ENCODE measurements around the gene SLC10A7. TPM values are rescaled to one million over a fixed set of nuclear protein-coding genes. Genes with fewer than 3 reads are reported as not detected.

SLC10A7 gene
- total and polyA plus RNA-seq, 10 donors = 1.8 to 33.2 (median 18.4) TPM

GRCh38 chr4:146436423-146437162 is 85.1 kb downstream of the SLC10A7 start:
- TF ChIP-seq POLR2A (IDR thresholded peaks at IDR 0.05) (no peak), POLR2AphosphoS5 (IDR thresholded peaks at IDR 0.05) (no peak), CTCF (IDR thresholded peaks at IDR 0.05 in 8 of 11, conservative IDR thresholded peaks at IDR 0.05 in 3 of 11) (no peak)
- H3K36me3 ChIP-seq = no peaks in the 10 kb centered on the region
- H3K4me1 ChIP-seq = no peaks in the 10 kb centered on the region
- H3K27me3 ChIP-seq (replicated peaks in 1 of 7) = no peaks in the 10 kb centered on the region
- 90 to 94% (median 93%) methylated on average over 4 of the region's 4 CpGs for WGBS, 5 donors
- H3K9me3 ChIP-seq = no peaks in the 10 kb centered on the region
- DNase-seq = no peak
- intact Hi-C loops (cut with DNase I; ENCODE audit: low total_unique reads) = no loop called here
- H3K27ac ChIP-seq = no peak overlapping the region
- no peak overlapping the region for H3K4me3 ChIP-seq

- intact Hi-C loops (cut with DNase I; ENCODE audit: low total_unique reads) = no loop called here
Observed at GRCh38 chr4:146435962-146436361, 85.8 kb downstream of the SLC10A7 start.

GRCh38 chr4:146432065-146432464 is 89.7 kb downstream of the SLC10A7 start:
- H3K4me3 ChIP-seq = no peak overlapping the region
- TF ChIP-seq POLR2A (IDR thresholded peaks at IDR 0.05) (no peak), POLR2AphosphoS5 (IDR thresholded peaks at IDR 0.05) (no peak), CTCF (IDR thresholded peaks at IDR 0.05 in 8 of 11, conservative IDR thresholded peaks at IDR 0.05 in 3 of 11) (no peak)
- no peaks in the 10 kb centered on the region for H3K9me3 ChIP-seq
- no peaks in the 10 kb centered on the region for H3K36me3 ChIP-seq
- WGBS, 5 donors = 95 to 100% (median 99%) methylated on average over 2 of the region's 2 CpGs
- no peaks in the 10 kb centered on the region for H3K4me1 ChIP-seq
- H3K27me3 ChIP-seq (replicated peaks in 1 of 7) = no peaks in the 10 kb centered on the region
- intact Hi-C loops (cut with DNase I; ENCODE audit: low total_unique reads) = no loop called here
- no peak for DNase-seq
- H3K27ac ChIP-seq = no peak overlapping the region

More at GRCh38 chr4:146435962-146436361, 85.8 kb downstream of the SLC10A7 start:
- no peak overlapping the region for H3K27ac ChIP-seq
- no peak overlapping the region for H3K4me3 ChIP-seq
- H3K27me3 ChIP-seq (replicated peaks in 1 of 7) = no peaks in the 10 kb centered on the region
- TF ChIP-seq CTCF (IDR thresholded peaks at IDR 0.05 in 8 of 11, conservative IDR thresholded peaks at IDR 0.05 in 3 of 11) (no peak), POLR2AphosphoS5 (IDR thresholded peaks at IDR 0.05) (no peak), POLR2A (IDR thresholded peaks at IDR 0.05) (no peak)
- H3K4me1 ChIP-seq = no peaks in the 10 kb centered on the region
- H3K9me3 ChIP-seq = no peaks in the 10 kb centered on the region
- H3K36me3 ChIP-seq = no peaks in the 10 kb centered on the region
- no peak for DNase-seq

- Histone ChIP-seq H3K9me3 (no peaks in the 10 kb centered on the region), H3K27ac (no peak overlapping the region), H3K36me3 (no peaks in the 10 kb centered on the region), H3K4me1 (no peaks in the 10 kb centered on the region), H3K27me3 (replicated peaks in 1 of 7) (no peaks in the 10 kb centered on the region), H3K4me3 (no peak overlapping the region)
- intact Hi-C loops (cut with DNase I; ENCODE audit: low total_unique reads) = no loop called here
- WGBS, 5 donors = 94 to 100% (median 96%) methylated on average over 1 of the region's 1 CpG
- no peak for DNase-seq
- TF ChIP-seq POLR2A (IDR thresholded peaks at IDR 0.05) (no peak), POLR2AphosphoS5 (IDR thresholded peaks at IDR 0.05) (no peak), CTCF (IDR thresholded peaks at IDR 0.05 in 8 of 11, conservative IDR thresholded peaks at IDR 0.05 in 3 of 11) (no peak)
Observed at GRCh38 chr4:146428298-146428697, 93.4 kb downstream of the SLC10A7 start.
